ENCODE measurements around the gene MLLT3.

Gene MLLT3

GRCh38 chr9:20480249-20480648 lies 142.1 kb downstream of the MLLT3 start:
- Histone ChIP-seq H3K9me2 (replicated peaks; ENCODE audit: low read depth, low read length) (no peaks in the 10 kb centered on the region), H3K4me2 (ENCODE audit: low read depth, low read length, poor library complexity, severe bottlenecking) (no peak overlapping the region), H3K9me3 (ENCODE audit: insufficient read depth, low read depth, low read length) (no peaks in the 10 kb centered on the region), H3K36me3 (ENCODE audit: insufficient read depth, low read length) (no peaks in the 10 kb centered on the region), H3K9ac (ENCODE audit: low read depth, low read length, poor library complexity, severe bottlenecking) (no peak overlapping the region), H3K4me3 (ENCODE audit: low read length, poor library complexity, severe bottlenecking) (no peak overlapping the region), H3F3A (ENCODE audit: low read depth) (no peaks in the 10 kb centered on the region), H3K79me2 (ENCODE audit: insufficient read depth, low read length) (peaks cover 82% of the 10 kb centered on the region), H4K20me1 (ENCODE audit: insufficient read depth, low read length, poor library complexity, severe bottlenecking) (peaks cover 18% of the 10 kb centered on the region), H3K27me3 (ENCODE audit: insufficient read depth, low read length, poor library complexity, severe bottlenecking) (no peaks in the 10 kb centered on the region), H3K4me1 (ENCODE audit: insufficient read depth, low read length, poor library complexity, severe bottlenecking) (peaks cover 7% of the 10 kb centered on the region), H2AFZ (ENCODE audit: low read length) (no peak overlapping the region)
- no peak for TF ChIP-seq EZH2phosphoT487 (IDR thresholded peaks at IDR 0.05; ENCODE audit: borderline replicate concordance)
- TF ChIP-seq CTCF (conservative IDR thresholded peaks at IDR 0.05; ENCODE audit: low read length): no peak

GRCh38 chr9:20479419-20480155 lies 142.7 kb downstream of the MLLT3 start:
- Histone ChIP-seq H3K79me2 (ENCODE audit: insufficient read depth, low read length) (peaks cover 84% of the 10 kb centered on the region), H2AFZ (ENCODE audit: low read length) (no peak overlapping the region), H3K4me2 (ENCODE audit: low read depth, low read length, poor library complexity, severe bottlenecking) (no peak overlapping the region)

GRCh38 chr9:20478786-20479185 lies 143.5 kb downstream of the MLLT3 start:
- no peak overlapping the region for H3K4me2 ChIP-seq (ENCODE audit: low read depth, low read length, poor library complexity, severe bottlenecking)
- H3K27me3 ChIP-seq (ENCODE audit: insufficient read depth, low read length, poor library complexity, severe bottlenecking): no peaks in the 10 kb centered on the region
- peaks cover 18% of the 10 kb centered on the region for H4K20me1 ChIP-seq (ENCODE audit: insufficient read depth, low read length, poor library complexity, severe bottlenecking)
- no peaks in the 10 kb centered on the region for H3K9me2 ChIP-seq (replicated peaks; ENCODE audit: low read depth, low read length)
- peaks cover 6% of the 10 kb centered on the region for H3K4me1 ChIP-seq (ENCODE audit: insufficient read depth, low read length, poor library complexity, severe bottlenecking)
- H3K36me3 ChIP-seq (ENCODE audit: insufficient read depth, low read length): no peaks in the 10 kb centered on the region
- no peak overlapping the region for H3K4me3 ChIP-seq (ENCODE audit: low read length, poor library complexity, severe bottlenecking)
- H3K9me3 ChIP-seq (ENCODE audit: insufficient read depth, low read depth, low read length): no peaks in the 10 kb centered on the region
- H2AFZ ChIP-seq (ENCODE audit: low read length): no peak overlapping the region
- TF ChIP-seq EZH2phosphoT487 (IDR thresholded peaks at IDR 0.05; ENCODE audit: borderline replicate concordance) (no peak), CTCF (conservative IDR thresholded peaks at IDR 0.05; ENCODE audit: low read length) (no peak)
- no peak overlapping the region for H3K9ac ChIP-seq (ENCODE audit: low read depth, low read length, poor library complexity, severe bottlenecking)
- no peaks in the 10 kb centered on the region for H3F3A ChIP-seq (ENCODE audit: low read depth)
- peaks cover 85% of the 10 kb centered on the region for H3K79me2 ChIP-seq (ENCODE audit: insufficient read depth, low read length)

More at GRCh38 chr9:20479419-20480155, 142.7 kb downstream of the MLLT3 start:
- Histone ChIP-seq H3K9ac (ENCODE audit: low read depth, low read length, poor library complexity, severe bottlenecking) (no peak overlapping the region), H3K4me3 (ENCODE audit: low read length, poor library complexity, severe bottlenecking) (no peak overlapping the region), H4K20me1 (ENCODE audit: insufficient read depth, low read length, poor library complexity, severe bottlenecking) (peaks cover 18% of the 10 kb centered on the region), H3K9me2 (replicated peaks; ENCODE audit: low read depth, low read length) (no peaks in the 10 kb centered on the region), H3K27me3 (ENCODE audit: insufficient read depth, low read length, poor library complexity, severe bottlenecking) (no peaks in the 10 kb centered on the region), H3K9me3 (ENCODE audit: insufficient read depth, low read depth, low read length) (no peaks in the 10 kb centered on the region), H3F3A (ENCODE audit: low read depth) (no peaks in the 10 kb centered on the region), H3K36me3 (ENCODE audit: insufficient read depth, low read length) (no peaks in the 10 kb centered on the region), H3K4me1 (ENCODE audit: insufficient read depth, low read length, poor library complexity, severe bottlenecking) (peaks cover 6% of the 10 kb centered on the region)
- TF ChIP-seq CTCF (conservative IDR thresholded peaks at IDR 0.05; ENCODE audit: low read length) (no peak), EZH2phosphoT487 (IDR thresholded peaks at IDR 0.05; ENCODE audit: borderline replicate concordance) (no peak)

All from Loucy (cell line).